Measurements from ENCODE around the gene SMC3.

DNA sequence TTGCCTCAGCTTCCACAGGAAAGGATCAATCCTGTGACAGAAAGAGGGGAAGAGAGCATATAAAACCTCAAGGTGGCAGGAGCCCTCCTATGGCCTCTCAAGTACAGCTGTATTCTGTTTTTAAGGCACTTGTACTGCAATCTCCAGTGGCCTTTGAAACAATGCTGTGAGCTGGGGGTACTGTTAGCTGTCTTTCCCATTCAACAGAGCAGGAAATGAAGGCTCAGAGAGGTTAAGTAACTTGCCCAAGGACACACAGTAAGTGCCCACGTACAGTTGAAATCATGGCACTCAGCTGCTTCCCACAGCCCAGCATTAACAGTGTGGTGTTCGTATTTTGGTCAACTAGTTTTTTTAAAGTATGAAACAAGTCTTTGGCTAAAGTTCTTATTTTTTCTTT lies 35.8 kb upstream of the SMC3 start:
- TF ChIP-seq, protein P1, sequence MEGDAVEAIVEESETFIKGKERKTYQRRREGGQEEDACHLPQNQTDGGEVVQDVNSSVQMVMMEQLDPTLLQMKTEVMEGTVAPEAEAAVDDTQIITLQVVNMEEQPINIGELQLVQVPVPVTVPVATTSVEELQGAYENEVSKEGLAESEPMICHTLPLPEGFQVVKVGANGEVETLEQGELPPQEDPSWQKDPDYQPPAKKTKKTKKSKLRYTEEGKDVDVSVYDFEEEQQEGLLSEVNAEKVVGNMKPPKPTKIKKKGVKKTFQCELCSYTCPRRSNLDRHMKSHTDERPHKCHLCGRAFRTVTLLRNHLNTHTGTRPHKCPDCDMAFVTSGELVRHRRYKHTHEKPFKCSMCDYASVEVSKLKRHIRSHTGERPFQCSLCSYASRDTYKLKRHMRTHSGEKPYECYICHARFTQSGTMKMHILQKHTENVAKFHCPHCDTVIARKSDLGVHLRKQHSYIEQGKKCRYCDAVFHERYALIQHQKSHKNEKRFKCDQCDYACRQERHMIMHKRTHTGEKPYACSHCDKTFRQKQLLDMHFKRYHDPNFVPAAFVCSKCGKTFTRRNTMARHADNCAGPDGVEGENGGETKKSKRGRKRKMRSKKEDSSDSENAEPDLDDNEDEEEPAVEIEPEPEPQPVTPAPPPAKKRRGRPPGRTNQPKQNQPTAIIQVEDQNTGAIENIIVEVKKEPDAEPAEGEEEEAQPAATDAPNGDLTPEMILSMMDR (conservative IDR thresholded peaks at IDR 0.05; ENCODE audit: low read length): no peak
- no peak for TF ChIP-seq EZH2phosphoT487 (IDR thresholded peaks at IDR 0.05; ENCODE audit: borderline replicate concordance, low read depth, low read length)

All from OCI-LY7 (cell line).